ENCODE data around the gene CCT3.
"Not testable (repeated sequence)": the region's sequence is repeated elsewhere in the genome, so short reads cannot be mapped to it uniquely, and the experiment has no call there.

Gene CCT3

GRCh38 chr1:156346636-156347035, 8.5 kb upstream of the CCT3 start:
- TF ChIP-seq CTCF (IDR thresholded peaks at IDR 0.05; ENCODE audit: poor library complexity, severe bottlenecking): no peak
- Histone ChIP-seq H3K36me3 (ENCODE audit: low read depth) (no peaks in the 10 kb centered on the region), H3K27me3 (ENCODE audit: insufficient read depth, poor library complexity, severe bottlenecking) (peaks cover 5% of the 10 kb centered on the region), H3K9me3 (ENCODE audit: severe bottlenecking) (no peaks in the 10 kb centered on the region), H3K4me3 (ENCODE audit: severe bottlenecking) (no peak overlapping the region), H3K4me1 (ENCODE audit: insufficient read depth, poor library complexity, severe bottlenecking) (no peaks in the 10 kb centered on the region), H3K27ac (ENCODE audit: poor library complexity, severe bottlenecking) (no peak overlapping the region)
- DNase-seq (ENCODE audit: low spot score) (no peak), ATAC-seq (ENCODE audit: low read depth) (no peak)

GRCh38 chr1:156346035-156346434, 7.9 kb upstream of the CCT3 start:
- DNase-seq (ENCODE audit: low spot score); H3K4me1 ChIP-seq (ENCODE audit: insufficient read depth, poor library complexity, severe bottlenecking): not testable (repeated sequence)

GRCh38 chr1:156344409-156344808, 6.3 kb upstream of the CCT3 start:
- no peaks in the 10 kb centered on the region for H3K36me3 ChIP-seq (ENCODE audit: low read depth)
- TF ChIP-seq CTCF (IDR thresholded peaks at IDR 0.05; ENCODE audit: poor library complexity, severe bottlenecking): no peak
- H3K4me1 ChIP-seq (ENCODE audit: insufficient read depth, poor library complexity, severe bottlenecking): no peaks in the 10 kb centered on the region
- ATAC-seq (ENCODE audit: low read depth): no peak
- H3K4me3 ChIP-seq (ENCODE audit: severe bottlenecking): no peak overlapping the region
- H3K27me3 ChIP-seq (ENCODE audit: insufficient read depth, poor library complexity, severe bottlenecking): peaks cover 5% of the 10 kb centered on the region
- no peaks in the 10 kb centered on the region for H3K9me3 ChIP-seq (ENCODE audit: severe bottlenecking)
- no peak for DNase-seq (ENCODE audit: low spot score)
- H3K27ac ChIP-seq (ENCODE audit: poor library complexity, severe bottlenecking): no peak overlapping the region

More at GRCh38 chr1:156346035-156346434, 7.9 kb upstream of the CCT3 start:
- H3K4me3 ChIP-seq (ENCODE audit: severe bottlenecking); H3K36me3 ChIP-seq (ENCODE audit: low read depth); ATAC-seq (ENCODE audit: low read depth); H3K27ac ChIP-seq (ENCODE audit: poor library complexity, severe bottlenecking); H3K27me3 ChIP-seq (ENCODE audit: insufficient read depth, poor library complexity, severe bottlenecking); H3K9me3 ChIP-seq (ENCODE audit: severe bottlenecking): not testable (repeated sequence)

GRCh38 chr1:156342166-156342955, 4.3 kb upstream of the CCT3 start:
- H3K9me3 ChIP-seq (ENCODE audit: severe bottlenecking): no peaks in the 10 kb centered on the region
- no peaks in the 10 kb centered on the region for H3K4me1 ChIP-seq (ENCODE audit: insufficient read depth, poor library complexity, severe bottlenecking)
- peaks cover 2% of the 10 kb centered on the region for H3K36me3 ChIP-seq (ENCODE audit: low read depth)
- H3K4me3 ChIP-seq (ENCODE audit: severe bottlenecking): no peak overlapping the region
- TF ChIP-seq CTCF (IDR thresholded peaks at IDR 0.05; ENCODE audit: poor library complexity, severe bottlenecking): no peak
- H3K27ac ChIP-seq (ENCODE audit: poor library complexity, severe bottlenecking): no peak overlapping the region
- ATAC-seq (ENCODE audit: low read depth): no peak
- no peak for DNase-seq (ENCODE audit: low spot score)
- H3K27me3 ChIP-seq (ENCODE audit: insufficient read depth, poor library complexity, severe bottlenecking): peaks cover 5% of the 10 kb centered on the region

GRCh38 chr1:156337888-156338179, 258 bp downstream of the CCT3 start:
- H3K27me3 ChIP-seq (ENCODE audit: insufficient read depth, poor library complexity, severe bottlenecking): no peaks in the 10 kb centered on the region
- peak overlapping the region; percentile 58 for H3K27ac ChIP-seq (ENCODE audit: poor library complexity, severe bottlenecking)
- peaks cover 9% of the 10 kb centered on the region for H3K4me1 ChIP-seq (ENCODE audit: insufficient read depth, poor library complexity, severe bottlenecking)
- no peaks in the 10 kb centered on the region for H3K9me3 ChIP-seq (ENCODE audit: severe bottlenecking)
- peak; percentile 35 for ATAC-seq (ENCODE audit: low read depth)
- TF ChIP-seq CTCF (IDR thresholded peaks at IDR 0.05; ENCODE audit: poor library complexity, severe bottlenecking): no peak
- H3K4me3 ChIP-seq (ENCODE audit: severe bottlenecking): peak overlapping the region; percentile 65
- peaks cover 47% of the 10 kb centered on the region for H3K36me3 ChIP-seq (ENCODE audit: low read depth)
- DNase-seq (ENCODE audit: low spot score): no peak

Measured in RWPE2 (cell line).